Mesodermal cell (in vitro differentiated cells): ENCODE results near the gene IQCK.

Experiments used
- H3K27ac ChIP-seq: 2 replicates; pipeline ENCODE4 v1.7.0; 2013; ENCODE audit warnings: mild to moderate bottlenecking, low read depth, low read length, moderate library complexity; ENCODE audit not compliant: severe bottlenecking
- H3K36me3 ChIP-seq: 2 replicates; pipeline ENCODE4 v1.7.1; 2013; ENCODE audit warnings: mild to moderate bottlenecking, low read length, moderate library complexity; ENCODE audit not compliant: control insufficient read depth, insufficient read depth
- H3K4me1 ChIP-seq: one replicate; pipeline ENCODE4 v1.7.1; 2013; ENCODE audit warnings: mild to moderate bottlenecking, low read length; ENCODE audit not compliant: insufficient read depth, control insufficient read depth, poor library complexity, severe bottlenecking
- H3K4me3 ChIP-seq: 2 replicates; pipeline ENCODE4 v1.7.0; 2013; ENCODE audit warnings: low read length, control low read depth, mild to moderate bottlenecking; ENCODE audit not compliant: insufficient read depth, poor library complexity, severe bottlenecking; ENCODE audit errors: extremely low read depth
- H3K9me3 ChIP-seq: 2 replicates; pipeline ENCODE4 v1.7.1; 2013; ENCODE audit warnings: mild to moderate bottlenecking, low read length, moderate library complexity; ENCODE audit not compliant: control insufficient read depth
- WGBS, 2 experiments: methylation state at CpG; one replicate each; pipeline ENCODE4 v1.1.5; 2013; ENCODE audit warnings: missing lambda C conversion rate in 2 of 2; ENCODE audit not compliant: insufficient coverage in 2 of 2; 5-methylcytosine and 5-hydroxymethylcytosine counted together

IQCK gene

DNA sequence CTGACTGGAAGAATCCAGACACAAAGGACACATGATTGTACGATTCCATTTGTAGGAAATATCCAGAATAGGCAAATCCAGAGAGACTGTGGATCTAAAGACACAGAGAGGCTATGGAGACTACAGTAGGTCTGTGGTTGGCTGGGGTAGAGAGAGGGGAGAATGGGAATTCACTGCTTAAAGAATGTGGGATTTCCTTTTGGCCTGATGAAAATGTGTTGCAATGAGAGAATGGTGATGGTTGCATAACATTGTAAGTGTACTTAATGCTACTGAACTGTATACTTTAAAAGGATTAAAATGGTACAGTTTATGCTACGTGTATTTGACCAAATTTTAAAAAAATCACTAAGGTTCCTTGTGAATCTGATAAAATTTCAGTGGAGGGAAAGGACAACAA is 104.5 kb downstream of the IQCK start:
- Histone ChIP-seq H3K27ac (no peak overlapping the region), H3K4me3 (no peak overlapping the region), H3K36me3 (no peaks in the 10 kb centered on the region), H3K4me1 (no peaks in the 10 kb centered on the region), H3K9me3 (no peaks in the 10 kb centered on the region)
- 89 to 100% methylated on average over 1 to 2 of the region's 2 CpGs for WGBS, 2 experiments

DNA sequence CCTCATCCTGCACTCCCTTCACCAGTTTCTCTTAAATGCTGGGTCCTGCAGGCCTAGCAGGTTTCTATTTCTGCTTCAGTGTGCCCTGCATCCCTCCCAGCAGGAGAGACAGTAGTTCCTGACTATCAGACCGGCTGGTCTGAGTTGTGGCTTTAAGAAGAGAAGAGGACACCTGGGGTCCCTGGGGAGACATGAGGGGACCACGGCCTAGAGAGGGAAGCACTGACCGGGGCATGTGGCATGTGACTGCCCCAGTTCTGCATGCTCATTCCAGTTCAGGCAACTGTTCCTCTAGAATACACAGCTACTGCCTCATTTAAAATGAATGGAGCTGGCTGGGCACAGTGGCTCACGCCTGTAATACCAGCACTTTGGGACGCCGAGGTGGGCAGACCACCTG is 105.3 kb downstream of the IQCK start:
- Histone ChIP-seq H3K4me3 (no peak overlapping the region), H3K27ac (no peak overlapping the region), H3K36me3 (no peaks in the 10 kb centered on the region), H3K9me3 (no peaks in the 10 kb centered on the region), H3K4me1 (no peaks in the 10 kb centered on the region)
- 71 to 80% methylated on average over 4 to 6 of the region's 6 CpGs for WGBS, 2 experiments

DNA sequence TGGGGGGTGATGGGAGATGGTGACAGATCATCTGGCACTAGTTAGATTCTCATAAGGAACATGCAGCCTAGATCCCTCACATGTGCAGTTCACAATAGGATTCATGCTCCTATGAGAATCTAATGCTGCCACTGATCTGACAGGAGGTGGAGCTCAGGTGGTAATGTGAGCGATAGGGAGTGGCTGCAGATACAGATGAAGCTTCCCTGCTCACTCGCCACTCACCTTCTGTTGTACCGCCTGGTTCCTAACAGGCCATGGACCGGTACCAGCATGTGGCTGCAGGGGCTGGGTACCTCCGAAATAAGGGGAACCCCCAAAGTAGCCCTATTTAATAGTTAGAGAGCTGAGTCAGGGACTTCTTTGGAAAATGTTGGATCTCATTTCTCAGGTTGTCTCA is 106.1 kb downstream of the IQCK start:
- WGBS, 2 experiments, result 83 to 95% methylated on average over 1 to 5 of the region's 5 CpGs
- no peaks in the 10 kb centered on the region for H3K4me1 ChIP-seq
- no peak overlapping the region for H3K27ac ChIP-seq
- H3K36me3 ChIP-seq, result no peaks in the 10 kb centered on the region
- H3K9me3 ChIP-seq, result no peaks in the 10 kb centered on the region
- no peak overlapping the region for H3K4me3 ChIP-seq

DNA sequence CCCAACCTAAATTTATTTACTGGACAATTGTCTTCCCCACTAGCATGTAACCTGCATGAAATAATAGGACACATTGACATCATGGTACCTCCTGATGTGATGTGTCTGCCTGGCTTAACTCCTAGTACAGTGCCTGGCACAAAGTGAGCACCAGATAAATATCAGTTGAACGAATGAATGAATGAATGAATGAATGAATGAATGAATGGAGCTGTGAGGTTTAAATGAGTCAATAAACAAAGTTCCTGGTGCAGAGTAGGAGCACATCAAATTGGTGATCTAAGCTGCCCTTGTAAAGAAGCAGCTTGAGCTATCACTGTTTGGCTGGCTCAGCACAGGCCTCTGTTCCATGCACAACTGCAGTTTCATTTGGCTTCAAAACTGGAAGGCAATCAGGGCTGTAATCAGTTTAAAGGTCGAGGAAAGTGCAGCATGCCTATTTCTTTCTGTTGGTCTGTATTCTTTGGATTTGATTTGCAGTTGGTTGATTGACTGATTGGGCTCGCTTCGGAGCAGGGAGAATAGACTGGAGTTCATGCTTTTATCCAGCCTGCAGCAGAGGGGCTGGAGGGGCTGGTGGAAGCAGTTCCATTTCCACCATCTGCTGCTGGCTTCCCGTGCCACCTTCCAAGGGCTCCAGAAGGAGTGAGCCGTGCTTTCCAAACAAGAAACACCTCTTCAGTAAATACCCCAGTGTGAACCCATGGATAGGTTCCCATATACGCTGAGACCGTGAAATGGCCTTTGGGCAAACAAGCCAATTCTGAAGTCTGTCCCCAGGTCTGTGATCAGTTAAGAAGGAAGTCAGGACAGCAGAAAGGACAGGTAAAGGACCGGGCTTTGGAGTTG is 112.0 kb downstream of the IQCK start:
- H3K4me3 ChIP-seq, result no peak overlapping the region
- H3K9me3 ChIP-seq, result no peaks in the 10 kb centered on the region
- H3K4me1 ChIP-seq, result peaks cover 6% of the 10 kb centered on the region
- H3K27ac ChIP-seq, result no peak overlapping the region
- H3K36me3 ChIP-seq, result peaks cover 5% of the 10 kb centered on the region
- WGBS, 2 experiments, result 91 to 94% methylated on average over 5 to 7 of the region's 9 CpGs

DNA sequence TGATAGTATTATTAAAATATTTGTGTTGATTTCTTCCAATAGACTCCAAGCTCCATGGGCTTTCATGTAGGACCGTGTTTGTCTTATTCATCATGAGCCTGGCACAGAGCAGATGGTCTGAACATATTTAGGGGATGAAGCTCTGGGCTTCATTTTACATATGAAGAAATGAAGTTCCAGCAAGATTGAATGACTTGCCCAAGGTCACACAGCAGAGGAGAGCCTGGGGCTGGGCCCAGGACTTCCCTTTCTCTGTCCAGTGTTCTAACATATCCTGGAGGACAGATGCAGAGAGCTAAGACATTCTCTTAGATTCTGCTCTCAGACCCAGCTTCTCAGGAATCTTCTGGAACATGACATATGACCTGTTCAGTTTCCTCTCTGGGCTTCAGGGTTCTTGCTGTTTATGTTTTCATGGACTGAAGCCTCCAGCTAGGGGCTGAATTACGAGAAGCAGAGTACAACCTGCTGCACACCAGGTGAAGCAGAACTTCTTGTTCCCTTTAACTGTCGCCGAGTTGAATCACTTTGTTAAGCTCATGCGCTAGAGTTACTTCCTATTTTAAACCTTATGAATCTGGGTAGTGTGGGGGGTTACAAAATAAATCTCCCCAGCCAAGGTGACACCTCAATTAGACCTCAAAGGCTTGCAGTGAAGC is 113.0 kb downstream of the IQCK start:
- 93 to 100% methylated on average over 2 to 4 of the region's 5 CpGs for WGBS, 2 experiments
- Histone ChIP-seq H3K27ac (peak overlapping the region; percentile 36), H3K36me3 (peaks cover 5% of the 10 kb centered on the region), H3K4me1 (peaks cover 6% of the 10 kb centered on the region), H3K9me3 (no peaks in the 10 kb centered on the region), H3K4me3 (no peak overlapping the region)

DNA sequence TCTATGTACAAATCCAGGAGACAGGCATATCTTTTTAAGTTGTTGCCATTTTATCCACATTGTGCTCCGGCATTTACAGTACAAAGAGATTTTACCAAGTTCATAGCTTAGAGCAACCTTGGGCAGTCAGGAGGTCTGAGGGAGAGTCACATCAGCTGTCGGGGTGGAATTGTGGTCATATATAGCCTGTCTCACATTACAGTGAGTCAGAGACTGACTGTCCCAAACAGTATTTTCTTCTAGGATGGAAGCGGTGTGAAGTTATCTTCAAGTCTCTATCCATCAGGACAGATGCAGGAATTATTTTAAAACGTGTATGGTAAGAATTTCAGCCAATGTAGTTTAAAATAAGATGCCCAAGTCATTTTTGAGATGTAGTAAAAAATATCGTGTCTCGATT is 113.6 kb downstream of the IQCK start:
- Histone ChIP-seq H3K9me3 (no peaks in the 10 kb centered on the region), H3K4me3 (no peak overlapping the region), H3K27ac (no peak overlapping the region), H3K4me1 (peaks cover 6% of the 10 kb centered on the region), H3K36me3 (peaks cover 5% of the 10 kb centered on the region)
- WGBS, 2 experiments, result 70 to 88% methylated on average over 2 of the region's 6 CpGs

DNA sequence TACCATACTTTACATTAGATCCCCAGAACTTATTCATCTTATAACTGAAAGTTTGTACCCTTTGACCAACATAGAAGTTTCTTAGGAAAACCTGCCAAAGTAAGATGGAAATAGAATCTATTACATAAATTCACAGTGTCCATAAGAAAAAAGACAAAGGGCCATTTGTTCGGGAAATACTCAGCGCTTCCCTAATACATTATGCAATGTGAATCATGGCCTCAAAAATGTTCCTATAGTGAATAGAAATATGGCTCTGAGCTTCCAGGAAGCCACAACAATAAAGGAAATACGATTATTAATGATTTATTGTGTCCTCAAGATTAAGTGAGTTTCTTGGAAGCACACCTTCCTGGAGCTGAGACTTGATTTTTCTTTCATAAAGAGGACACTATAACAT is 115.1 kb downstream of the IQCK start:
- peaks cover 6% of the 10 kb centered on the region for H3K4me1 ChIP-seq
- H3K36me3 ChIP-seq, result peaks cover 5% of the 10 kb centered on the region
- H3K9me3 ChIP-seq, result no peaks in the 10 kb centered on the region
- no peak overlapping the region for H3K4me3 ChIP-seq
- WGBS, 2 experiments, result no CpG with 5 or more reads among the region's 3 CpGs
- no peak overlapping the region for H3K27ac ChIP-seq

DNA sequence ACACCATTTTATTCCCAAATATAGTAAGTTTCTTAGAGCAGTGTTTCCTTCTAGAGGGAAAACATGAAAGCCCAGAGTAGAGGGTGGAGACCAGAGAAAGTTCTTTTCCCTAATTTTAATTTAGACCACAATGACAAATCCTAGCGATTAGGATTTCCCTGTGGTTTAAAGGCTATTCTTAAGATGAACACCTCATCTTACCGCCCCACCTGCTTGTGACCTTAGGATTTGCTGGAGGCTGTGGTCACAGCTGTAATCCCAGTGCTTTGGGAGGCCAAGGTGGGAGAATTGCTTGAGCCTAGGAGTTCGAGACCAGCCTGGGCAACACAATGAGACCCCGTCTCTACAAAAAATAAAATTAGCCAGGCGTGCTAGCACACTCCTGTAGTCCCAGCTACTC is 115.5 kb downstream of the IQCK start:
- Histone ChIP-seq H3K9me3 (no peaks in the 10 kb centered on the region), H3K4me1 (peaks cover 6% of the 10 kb centered on the region), H3K4me3 (no peak overlapping the region), H3K27ac (no peak overlapping the region), H3K36me3 (peaks cover 5% of the 10 kb centered on the region)
- 75 to 87% methylated on average over 2 to 3 of the region's 5 CpGs for WGBS, 2 experiments

DNA sequence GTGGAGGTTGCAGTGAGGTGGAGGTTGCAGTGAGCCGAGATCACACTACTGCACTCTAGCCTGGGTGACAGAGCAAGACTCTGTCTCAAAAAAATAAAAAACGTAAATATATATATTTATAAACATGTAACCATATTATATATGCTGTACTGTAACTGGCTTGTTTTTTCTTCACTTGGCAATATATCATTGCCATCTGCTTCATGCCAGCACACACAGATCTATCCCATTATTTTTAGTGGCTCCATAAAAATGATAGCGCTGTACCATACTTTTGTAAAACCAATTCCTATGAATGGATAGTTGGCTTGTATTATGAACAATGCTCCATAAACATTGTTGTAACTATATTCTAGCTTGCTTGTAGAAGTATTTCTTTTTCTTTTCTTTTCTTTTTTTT is 117.1 kb downstream of the IQCK start:
- H3K9me3 ChIP-seq, result no peaks in the 10 kb centered on the region
- H3K27ac ChIP-seq, result no peak overlapping the region
- no CpG with 5 or more reads among the region's 3 CpGs for WGBS, 2 experiments
- H3K4me3 ChIP-seq, result no peak overlapping the region
- H3K4me1 ChIP-seq, result peaks cover 6% of the 10 kb centered on the region
- H3K36me3 ChIP-seq, result peaks cover 5% of the 10 kb centered on the region

DNA sequence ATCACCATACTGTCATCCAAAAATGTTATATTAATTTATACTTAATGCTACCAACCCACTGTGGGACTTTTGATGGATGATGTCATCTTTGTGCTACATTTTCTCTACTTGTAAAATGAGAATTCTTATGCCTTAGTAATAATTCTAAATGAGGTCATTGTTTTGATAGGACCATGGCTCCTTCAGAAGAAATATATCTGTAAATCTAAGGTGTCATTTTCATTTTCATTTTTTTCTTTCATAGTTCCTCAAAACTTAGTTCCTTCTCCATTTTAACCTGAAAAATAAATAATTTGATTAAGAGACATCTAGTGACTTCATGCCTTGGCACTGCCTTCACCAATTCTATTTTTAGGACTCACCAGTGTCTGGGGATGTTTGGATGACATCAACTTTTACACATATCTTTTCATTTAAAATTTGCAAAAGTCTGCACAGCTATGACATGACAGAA is 117.9 kb downstream of the IQCK start:
- no peak overlapping the region for H3K4me3 ChIP-seq
- no peaks in the 10 kb centered on the region for H3K36me3 ChIP-seq
- peaks cover 6% of the 10 kb centered on the region for H3K4me1 ChIP-seq
- no peak overlapping the region for H3K27ac ChIP-seq
- H3K9me3 ChIP-seq, result no peaks in the 10 kb centered on the region
